ENCODE data around the gene OXCT1.

GRCh38 chr5:41683181-41683580 is 187.0 kb downstream of the OXCT1 start:
- TF ChIP-seq ZNF24 (IDR thresholded peaks at IDR 0.05) (no peak), EZH2 (IDR thresholded peaks at IDR 0.05; ENCODE audit: borderline replicate concordance, low read depth, low read length) (no peak), CTCF (IDR thresholded peaks at IDR 0.05 in 2 of 3, conservative IDR thresholded peaks at IDR 0.05 in 1 of 3; ENCODE audit: insufficient read depth in 2 of 3, low read depth in 1 of 3, low read length in 3 of 3) (no peak), ZNF79 (CRISPR knock-in tag; IDR thresholded peaks at IDR 0.05; ENCODE audit: low read depth) (no peak), REST (IDR thresholded peaks at IDR 0.05; ENCODE audit: borderline replicate concordance) (no peak), REST (CRISPR knock-in tag; IDR thresholded peaks at IDR 0.05; ENCODE audit: low read depth) (no peak), SOX6 (IDR thresholded peaks at IDR 0.05) (no peak), POLR2A (conservative IDR thresholded peaks at IDR 0.05) (no peak)
- TF ChIP-seq, protein P1, sequence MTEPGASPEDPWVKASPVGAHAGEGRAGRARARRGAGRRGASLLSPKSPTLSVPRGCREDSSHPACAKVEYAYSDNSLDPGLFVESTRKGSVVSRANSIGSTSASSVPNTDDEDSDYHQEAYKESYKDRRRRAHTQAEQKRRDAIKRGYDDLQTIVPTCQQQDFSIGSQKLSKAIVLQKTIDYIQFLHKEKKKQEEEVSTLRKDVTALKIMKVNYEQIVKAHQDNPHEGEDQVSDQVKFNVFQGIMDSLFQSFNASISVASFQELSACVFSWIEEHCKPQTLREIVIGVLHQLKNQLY (CRISPR knock-in tag; conservative IDR thresholded peaks at IDR 0.05) = no peak

Data from K562 (cell line).